Keratinocyte (primary cell): ENCODE measurements around the gene ENG.

ENCODE experiments used
- EZH2 ChIP-seq: IDR thresholded peaks from one replicate; pipeline ENCODE4 v1.6.1; 2012; ENCODE audit warnings: inconsistent platforms, mild to moderate bottlenecking, low read length, moderate library complexity
- TF ChIP-seq, protein P1 (sequence below), 3 experiments: IDR thresholded peaks in 1 of 3; conservative IDR thresholded peaks in 1 of 3; optimal IDR thresholded peaks in 1 of 3; 2 replicates in 2 of 3; 3 replicates in 1 of 3; pipeline versions ENCODE3 to v1.5.1; 2011; ENCODE audit warnings: low read length in 3 of 3, mild to moderate bottlenecking in 3 of 3, moderate library complexity in 2 of 3, control low read depth in 1 of 3, inconsistent platforms in 1 of 3; ENCODE audit not compliant: insufficient read depth in 2 of 3; ENCODE audit errors: extremely low read depth in 1 of 3

- TF ChIP-seq, protein P1, sequence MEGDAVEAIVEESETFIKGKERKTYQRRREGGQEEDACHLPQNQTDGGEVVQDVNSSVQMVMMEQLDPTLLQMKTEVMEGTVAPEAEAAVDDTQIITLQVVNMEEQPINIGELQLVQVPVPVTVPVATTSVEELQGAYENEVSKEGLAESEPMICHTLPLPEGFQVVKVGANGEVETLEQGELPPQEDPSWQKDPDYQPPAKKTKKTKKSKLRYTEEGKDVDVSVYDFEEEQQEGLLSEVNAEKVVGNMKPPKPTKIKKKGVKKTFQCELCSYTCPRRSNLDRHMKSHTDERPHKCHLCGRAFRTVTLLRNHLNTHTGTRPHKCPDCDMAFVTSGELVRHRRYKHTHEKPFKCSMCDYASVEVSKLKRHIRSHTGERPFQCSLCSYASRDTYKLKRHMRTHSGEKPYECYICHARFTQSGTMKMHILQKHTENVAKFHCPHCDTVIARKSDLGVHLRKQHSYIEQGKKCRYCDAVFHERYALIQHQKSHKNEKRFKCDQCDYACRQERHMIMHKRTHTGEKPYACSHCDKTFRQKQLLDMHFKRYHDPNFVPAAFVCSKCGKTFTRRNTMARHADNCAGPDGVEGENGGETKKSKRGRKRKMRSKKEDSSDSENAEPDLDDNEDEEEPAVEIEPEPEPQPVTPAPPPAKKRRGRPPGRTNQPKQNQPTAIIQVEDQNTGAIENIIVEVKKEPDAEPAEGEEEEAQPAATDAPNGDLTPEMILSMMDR (optimal IDR thresholded peaks at IDR 0.05 in 1 of 3, IDR thresholded peaks at IDR 0.05 in 1 of 3, conservative IDR thresholded peaks at IDR 0.05 in 1 of 3; ENCODE audit: extremely low read depth in 1 of 3, insufficient read depth in 2 of 3, low read length in 3 of 3): no peak
- no peak for TF ChIP-seq EZH2
Measured at GRCh38 chr9:127771570-127772189, 82.8 kb downstream of the ENG start.
